ENCODE results near the gene HELB.

DNA sequence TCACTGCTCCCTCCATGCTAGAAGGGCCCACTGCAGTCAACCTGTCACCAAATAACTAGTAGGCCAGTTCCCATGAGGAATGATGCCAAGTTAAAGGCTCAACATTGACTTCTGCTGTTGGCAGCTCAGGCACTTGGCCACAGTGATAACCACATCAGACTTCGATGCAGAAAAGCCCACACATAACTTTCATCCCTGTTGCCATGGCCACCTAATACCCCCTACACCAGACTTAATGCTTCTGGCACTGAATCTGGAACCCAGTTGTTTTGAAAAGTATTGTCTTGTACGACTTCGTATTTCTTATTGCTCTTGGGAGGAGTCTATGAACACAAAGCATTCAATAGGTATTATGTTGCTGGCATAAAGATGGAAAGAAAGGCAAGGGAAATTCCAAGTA lies 44.3 kb upstream of the HELB start:
- no peak for TF ChIP-seq CTCF (conservative IDR thresholded peaks at IDR 0.05 in 1 of 2, IDR thresholded peaks at IDR 0.05 in 1 of 2; ENCODE audit: extremely low read depth in 1 of 2, insufficient read depth in 1 of 2, low read depth in 1 of 2, low read length in 2 of 2)
- no peak for TF ChIP-seq EZH2 (IDR thresholded peaks at IDR 0.05; ENCODE audit: borderline replicate concordance, low read length)

All from mammary epithelial cell (primary cell).